Cardiac fibroblast (primary cell): ENCODE measurements around the gene PRKG1.

Experiments used
- DNase-seq, 2 donors: peaks; one replicate each; pipeline versions ENCODE4 v3.0.0 to v3.0.0-alpha.2; 2010; ENCODE audit warnings: low read depth in 2 of 2
- H3K4me3 ChIP-seq, 2 donors: replicated peaks in 1 of 2; 1 replicate in 1 of 2; 2 replicates in 1 of 2; pipeline ENCODE4 v1.5.1; 2011; ENCODE audit warnings: low read depth in 2 of 2, low read length in 2 of 2, mild to moderate bottlenecking in 2 of 2, moderate library complexity in 1 of 2
- TF ChIP-seq, protein P1 (sequence below): IDR thresholded peaks from one replicate; pipeline ENCODE4 v1.5.1; 2011; ENCODE audit warnings: low read depth, mild to moderate bottlenecking, low read length, inconsistent platforms

Gene PRKG1

DNA sequence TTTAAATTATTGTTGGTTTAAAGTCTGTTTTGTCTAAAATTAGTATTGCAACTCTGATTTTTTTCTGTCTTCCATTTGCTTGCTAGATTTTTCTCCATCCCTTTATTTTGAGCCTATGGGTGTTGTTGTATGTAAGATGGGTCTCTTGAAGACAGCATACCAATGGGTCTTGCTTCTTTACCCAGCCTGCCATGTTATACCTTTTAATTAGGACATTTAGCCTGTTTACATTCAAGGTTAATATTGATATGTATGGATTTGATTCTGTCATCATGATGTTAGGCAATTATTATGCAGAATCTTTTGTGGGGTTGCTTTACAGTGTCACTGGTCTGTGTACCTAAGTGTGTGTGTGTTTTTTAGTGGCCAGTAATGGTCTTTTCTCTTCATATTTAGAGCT lies 906.5 kb downstream of the PRKG1 start:
- TF ChIP-seq, protein P1, sequence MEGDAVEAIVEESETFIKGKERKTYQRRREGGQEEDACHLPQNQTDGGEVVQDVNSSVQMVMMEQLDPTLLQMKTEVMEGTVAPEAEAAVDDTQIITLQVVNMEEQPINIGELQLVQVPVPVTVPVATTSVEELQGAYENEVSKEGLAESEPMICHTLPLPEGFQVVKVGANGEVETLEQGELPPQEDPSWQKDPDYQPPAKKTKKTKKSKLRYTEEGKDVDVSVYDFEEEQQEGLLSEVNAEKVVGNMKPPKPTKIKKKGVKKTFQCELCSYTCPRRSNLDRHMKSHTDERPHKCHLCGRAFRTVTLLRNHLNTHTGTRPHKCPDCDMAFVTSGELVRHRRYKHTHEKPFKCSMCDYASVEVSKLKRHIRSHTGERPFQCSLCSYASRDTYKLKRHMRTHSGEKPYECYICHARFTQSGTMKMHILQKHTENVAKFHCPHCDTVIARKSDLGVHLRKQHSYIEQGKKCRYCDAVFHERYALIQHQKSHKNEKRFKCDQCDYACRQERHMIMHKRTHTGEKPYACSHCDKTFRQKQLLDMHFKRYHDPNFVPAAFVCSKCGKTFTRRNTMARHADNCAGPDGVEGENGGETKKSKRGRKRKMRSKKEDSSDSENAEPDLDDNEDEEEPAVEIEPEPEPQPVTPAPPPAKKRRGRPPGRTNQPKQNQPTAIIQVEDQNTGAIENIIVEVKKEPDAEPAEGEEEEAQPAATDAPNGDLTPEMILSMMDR = no peak
- H3K4me3 ChIP-seq = no peak overlapping the region

DNA sequence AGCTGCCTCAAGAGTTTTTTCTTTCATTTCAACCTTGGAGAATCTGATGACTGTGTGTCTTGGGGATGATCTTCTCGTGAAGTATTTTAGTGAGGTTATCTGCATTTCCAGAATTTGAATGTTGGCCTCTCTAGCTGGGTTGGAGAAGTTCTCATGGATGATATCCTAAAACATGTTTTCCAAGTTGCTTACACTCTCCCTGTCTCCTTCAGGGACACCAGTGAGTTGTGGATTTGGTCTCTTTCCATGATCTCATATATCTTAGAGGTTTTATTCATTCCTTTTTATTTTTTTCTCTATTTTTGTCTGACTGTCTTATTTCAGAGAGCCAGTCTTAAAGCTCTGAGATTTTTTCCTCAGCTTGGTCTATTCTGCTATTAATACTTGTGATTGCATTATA lies 907.4 kb downstream of the PRKG1 start:
- TF ChIP-seq, protein P1 = no peak

More for the DNA sequence above, 906.5 kb downstream of the PRKG1 start:
- DNase-seq = no peak

DNA sequence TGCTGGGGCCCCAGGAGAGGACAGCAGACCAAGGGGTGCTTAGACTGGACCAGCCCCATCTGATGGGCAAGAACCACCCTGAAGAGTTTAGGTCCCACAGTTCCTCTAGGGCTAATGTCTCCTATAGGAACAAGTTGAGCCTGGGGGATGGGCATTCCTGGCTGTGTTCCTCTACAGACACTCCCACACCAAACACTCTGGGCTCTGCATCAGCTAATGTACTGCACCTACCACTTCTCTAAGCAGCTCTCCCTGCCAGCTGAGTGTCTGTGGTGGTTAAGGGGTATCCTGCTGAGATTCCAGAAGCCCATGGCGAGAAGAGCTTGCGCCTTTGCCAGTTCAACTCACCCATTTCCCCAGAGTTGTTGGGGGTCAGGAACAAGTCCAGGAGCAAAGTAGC lies 909.2 kb downstream of the PRKG1 start:
- no peak overlapping the region for H3K4me3 ChIP-seq
- DNase-seq = no peak
- TF ChIP-seq, protein P1 = no peak

More for the DNA sequence above, 907.4 kb downstream of the PRKG1 start:
- no peak overlapping the region for H3K4me3 ChIP-seq
- no peak for DNase-seq

DNA sequence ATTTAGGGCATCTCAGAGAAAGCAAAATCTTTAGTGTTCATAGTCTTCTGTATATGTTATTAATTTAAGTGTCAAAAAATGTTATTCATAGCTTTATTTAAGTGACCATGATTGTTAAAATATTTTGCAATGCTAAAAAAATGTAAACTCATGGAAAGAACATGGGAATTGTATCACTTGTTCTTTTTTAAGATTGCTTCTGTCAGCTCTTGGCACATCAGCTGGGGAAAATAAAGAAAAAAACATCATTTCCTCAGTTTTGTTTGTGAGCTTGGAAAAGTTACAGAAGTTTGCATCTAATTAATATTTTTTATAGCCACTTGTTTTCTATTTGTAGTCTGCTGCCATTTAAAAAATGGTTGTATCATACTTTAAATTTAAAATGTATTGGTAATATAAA lies 911.0 kb downstream of the PRKG1 start:
- TF ChIP-seq, protein P1 = no peak
- DNase-seq = peak in 1 of 2 donors; percentile 3
- H3K4me3 ChIP-seq = no peak overlapping the region

DNA sequence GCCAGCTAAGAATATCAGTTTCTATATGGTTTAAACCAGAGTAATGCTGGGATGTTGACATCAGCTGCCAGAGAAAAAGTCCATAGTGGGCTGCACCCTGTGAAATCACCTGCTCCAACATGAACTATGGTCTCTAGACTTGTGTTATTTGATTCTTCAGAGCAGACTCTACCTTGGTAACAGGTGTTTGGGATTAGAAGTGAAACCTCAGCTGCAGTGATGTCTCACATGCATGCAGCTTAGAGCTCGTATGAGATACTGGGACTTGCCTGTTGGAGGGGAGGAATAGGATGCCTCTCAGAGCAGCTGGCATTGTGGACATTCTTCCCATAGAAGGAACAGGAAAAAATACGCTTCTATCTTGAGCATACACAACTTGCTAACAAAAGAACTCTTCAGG lies 912.2 kb downstream of the PRKG1 start:
- H3K4me3 ChIP-seq = no peak overlapping the region
- TF ChIP-seq, protein P1 = no peak
- DNase-seq = no peak

DNA sequence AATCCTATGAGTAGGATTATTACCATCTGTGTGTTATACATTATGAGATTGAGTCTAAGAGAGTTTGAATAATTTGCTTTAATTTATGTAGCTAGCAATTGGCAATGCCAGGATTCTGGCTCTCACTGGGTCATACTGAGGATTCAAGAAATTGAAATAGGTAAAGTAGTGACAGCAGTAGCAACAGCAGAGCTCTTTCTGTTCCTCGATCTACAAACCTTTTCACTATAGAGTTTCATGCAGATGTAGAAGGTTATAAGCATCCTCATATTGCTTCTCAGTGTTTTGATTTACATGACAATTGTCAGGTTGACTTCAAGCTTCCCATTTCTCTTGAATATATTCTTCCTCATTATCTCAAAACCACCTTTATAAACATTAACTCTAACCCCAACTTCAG lies 919.2 kb downstream of the PRKG1 start:
- TF ChIP-seq, protein P1 = no peak
- DNase-seq = no peak

DNA sequence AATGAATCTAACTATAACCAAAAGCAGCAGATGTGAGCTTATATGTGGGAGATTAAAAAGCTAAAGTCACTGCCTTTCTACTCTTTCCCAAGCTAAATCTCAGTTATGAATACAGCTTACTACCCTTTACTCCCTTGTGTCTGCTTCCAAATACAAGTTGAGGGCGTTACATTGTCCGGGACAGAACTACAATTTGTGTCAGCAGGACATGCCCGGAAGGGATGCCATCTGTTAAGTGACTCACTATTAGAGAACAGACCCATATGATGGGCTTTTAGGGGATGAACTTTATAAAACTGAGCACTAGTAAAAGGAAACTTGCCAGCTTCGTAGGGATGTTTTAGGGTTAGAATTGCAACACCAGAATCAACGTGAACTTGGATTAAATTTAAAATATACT lies 924.8 kb downstream of the PRKG1 start:
- no peak overlapping the region for H3K4me3 ChIP-seq
- DNase-seq = peak in 1 of 2 donors; percentile 17
- TF ChIP-seq, protein P1 = no peak

More for the DNA sequence above, 919.2 kb downstream of the PRKG1 start:
- no peak overlapping the region for H3K4me3 ChIP-seq
